Ureter (tissue), 1 donor: ENCODE measurements around the gene STXBP1. TPM values are rescaled to one million over a fixed set of nuclear protein-coding genes. Genes with fewer than 3 reads are reported as not detected.

ENCODE experiments used
- DNase-seq: peaks from one replicate; pipeline ENCODE4 v3.0.0-alpha.2; 2020; ENCODE audit warnings: low spot score
- total RNA-seq: library from RNA; stranded (reverse); gene quantifications from one replicate; pipeline ENCODE4 v1.2.4, GENCODE V29; 2023
- donor health status: DM: yes; HTN: yes; CAD: no.

The STXBP1 gene
- total RNA-seq, 1 donor from 2014 or later: 29.8 TPM

DNA sequence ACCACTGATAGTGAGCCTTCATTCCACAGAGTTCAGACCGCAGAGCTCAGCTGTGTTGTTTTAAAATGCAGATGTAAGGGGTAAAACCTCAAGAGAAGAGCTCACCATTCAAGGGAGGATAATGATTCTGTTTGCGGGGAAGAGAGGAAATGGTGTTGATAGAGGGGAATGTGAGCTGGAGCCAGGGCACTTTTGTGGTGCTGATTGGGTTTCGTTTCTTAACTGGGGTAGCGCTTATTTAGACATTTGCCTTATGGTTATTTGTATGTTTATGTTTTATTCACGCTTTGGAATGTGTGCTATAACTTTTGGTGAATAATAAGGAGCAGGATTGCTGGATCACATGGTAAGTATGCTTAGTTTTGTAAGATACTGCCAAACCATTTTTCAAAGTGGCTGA, 42.5 kb downstream of the STXBP1 start:
- DNase-seq: no peak

DNA sequence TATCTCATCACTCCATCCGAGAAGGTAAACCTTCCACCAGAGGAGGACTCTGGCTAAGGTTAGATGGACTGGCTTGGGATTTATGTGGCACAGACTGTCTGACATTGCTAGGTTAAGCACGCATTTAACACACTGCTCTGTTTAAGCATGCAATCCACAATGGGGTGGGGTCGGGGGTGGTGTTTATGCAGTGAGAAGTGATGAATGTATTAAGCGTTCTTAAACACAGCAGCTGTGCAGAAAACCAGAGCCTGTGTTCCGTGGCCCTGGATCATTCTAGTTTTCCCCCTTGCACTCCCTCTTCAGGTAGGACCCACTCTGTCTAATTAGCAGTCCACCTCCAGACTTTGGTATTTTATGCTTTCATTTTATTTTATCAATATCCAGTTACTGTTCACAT, 46.4 kb downstream of the STXBP1 start:
- no peak for DNase-seq

DNA sequence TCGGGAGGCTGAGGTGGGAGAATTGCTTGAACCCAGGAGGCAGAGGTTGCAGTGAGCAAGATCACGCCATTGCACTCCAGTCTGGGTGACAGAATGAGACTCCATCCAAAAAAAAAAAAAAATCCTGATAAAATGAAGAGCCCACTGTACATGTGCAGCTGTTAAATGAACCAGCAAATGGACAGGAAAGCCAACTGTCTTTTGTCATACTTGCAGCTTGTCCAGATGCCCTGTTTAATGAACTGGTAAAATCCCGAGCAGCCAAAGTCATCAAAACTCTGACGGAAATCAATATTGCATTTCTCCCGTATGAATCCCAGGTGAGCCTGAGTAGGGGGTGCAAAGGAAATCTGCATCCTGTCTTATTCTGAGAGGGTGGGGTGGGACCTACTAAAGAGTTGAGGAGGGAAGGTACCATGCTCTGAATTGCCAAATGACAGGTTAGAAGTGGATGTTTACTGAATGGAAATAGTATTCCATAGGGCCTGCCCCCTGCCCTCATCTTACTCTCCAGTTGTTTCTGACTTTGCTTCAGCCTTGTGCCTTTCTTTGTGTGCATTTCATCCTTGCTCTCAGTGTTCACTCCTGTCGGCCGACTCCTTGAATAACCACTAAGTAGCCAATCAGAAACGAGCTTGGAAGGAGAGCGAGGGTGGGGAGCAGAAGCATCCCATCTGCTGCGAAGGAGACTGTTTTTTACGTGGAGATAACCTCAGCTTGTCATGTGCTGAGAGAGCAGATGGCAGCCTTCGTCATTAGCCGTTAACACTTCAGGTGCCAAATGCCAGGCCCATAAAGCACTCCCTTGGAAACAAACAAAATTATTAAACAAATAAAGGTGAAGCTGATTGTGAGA, 49.0 kb downstream of the STXBP1 start:
- DNase-seq: no peak

GRCh38 chr9:127662617-127663016, 50.5 kb downstream of the STXBP1 start:
- no peak for DNase-seq

DNA sequence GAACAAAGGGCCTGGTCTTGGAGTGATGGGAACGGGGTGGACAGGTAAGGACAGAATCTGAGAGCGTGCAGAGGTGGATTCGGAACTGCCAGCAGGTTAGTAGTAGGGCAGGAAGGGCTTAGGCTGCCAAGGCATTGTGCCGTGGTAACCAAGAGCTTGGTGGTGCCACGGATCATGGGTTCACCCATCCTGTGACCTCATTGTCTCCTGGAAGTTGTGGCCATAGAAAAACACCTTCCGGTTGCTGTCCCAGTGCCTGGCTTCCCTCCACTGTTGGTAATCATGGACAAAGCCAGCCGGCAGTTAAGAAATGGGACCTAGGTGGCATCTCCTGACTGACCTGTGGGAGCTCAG, 52.2 kb downstream of the STXBP1 start:
- DNase-seq: no peak

DNA sequence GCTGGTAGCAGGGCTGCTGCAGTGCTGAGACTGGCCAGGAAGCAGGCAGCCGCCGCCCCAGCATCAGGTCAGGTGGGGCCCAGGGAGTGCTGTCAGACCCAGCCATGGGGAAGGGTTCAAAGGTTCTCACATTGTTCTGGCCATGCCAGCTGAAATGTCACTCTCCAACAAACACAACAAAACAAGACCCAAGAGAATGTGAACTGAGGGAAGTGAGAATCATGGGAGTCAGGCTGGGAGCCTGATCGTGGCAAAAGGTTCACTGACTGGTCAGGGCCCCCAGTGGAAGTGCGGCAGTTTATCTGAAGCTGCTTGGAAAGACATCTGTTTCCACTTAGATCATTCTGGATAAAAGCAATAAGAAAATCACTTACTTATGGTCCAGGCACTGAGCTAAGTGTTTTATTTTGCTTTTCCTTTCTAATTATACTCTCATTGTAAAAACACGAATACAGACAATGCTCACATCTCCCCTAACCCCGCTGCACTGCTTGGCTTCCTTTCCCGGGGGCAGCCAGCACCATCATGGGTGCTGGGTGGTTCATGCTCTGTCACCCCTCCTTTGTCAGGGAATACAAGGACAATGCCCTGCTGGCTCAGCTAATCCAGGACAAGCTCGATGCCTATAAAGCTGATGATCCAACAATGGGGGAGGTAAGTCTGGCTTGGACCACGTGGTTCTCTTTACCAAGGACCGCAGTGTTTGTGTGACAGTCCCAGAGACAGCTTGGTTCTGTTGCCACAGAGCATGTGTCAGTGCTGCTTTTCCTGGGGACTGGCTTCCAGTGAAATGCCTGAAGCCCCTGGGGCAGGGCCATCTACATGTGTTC, 52.8 kb downstream of the STXBP1 start:
- DNase-seq: no peak

GRCh38 chr9:127667127-127667844, 55.2 kb downstream of the STXBP1 start:
- DNase-seq: no peak

- no peak for DNase-seq
Observed at GRCh38 chr9:127667906-127668305, 55.8 kb downstream of the STXBP1 start.

GRCh38 chr9:127673234-127673633, 61.2 kb downstream of the STXBP1 start:
- DNase-seq: no peak

GRCh38 chr9:127676638-127677037, 64.6 kb downstream of the STXBP1 start:
- DNase-seq: no peak

DNA sequence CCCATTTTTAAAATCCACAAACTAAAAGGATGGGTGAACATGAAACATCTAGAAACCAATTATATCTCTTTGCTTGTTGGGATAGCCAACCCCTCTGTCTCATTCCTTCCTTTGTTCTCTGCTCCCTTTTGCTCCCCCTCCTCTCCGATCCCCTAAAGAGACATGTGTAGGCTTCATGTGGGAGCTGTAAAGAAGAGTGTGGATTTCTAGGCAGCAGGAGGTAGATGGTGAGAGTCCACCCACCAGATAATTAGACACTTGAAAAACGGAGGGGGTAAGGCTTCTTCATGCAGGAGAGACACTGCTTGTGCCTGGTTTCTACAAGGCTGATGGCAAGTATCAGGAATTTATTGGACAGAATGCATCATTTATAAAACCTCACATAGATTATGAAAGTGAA, 67.4 kb downstream of the STXBP1 start:
- no peak for DNase-seq

DNA sequence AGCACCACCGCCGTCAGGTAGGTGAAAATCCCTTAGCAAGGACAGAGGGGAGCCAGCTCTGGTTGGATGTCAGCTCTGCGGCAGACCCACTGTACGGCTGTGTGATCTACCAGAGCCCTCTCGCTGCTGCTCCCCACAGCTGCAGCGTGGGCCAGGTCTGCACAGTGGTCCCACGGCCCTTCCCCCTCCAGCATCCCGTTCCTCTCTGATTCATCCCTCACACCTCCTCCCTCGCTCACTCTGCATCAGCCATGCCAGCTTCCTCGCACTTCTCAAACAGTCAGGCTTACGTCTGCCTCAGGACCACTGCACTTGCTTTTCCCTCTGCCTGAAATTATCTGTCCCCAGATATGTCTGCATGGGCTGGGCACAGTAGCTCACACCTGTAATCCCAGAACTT, 68.1 kb downstream of the STXBP1 start:
- no peak for DNase-seq

GRCh38 chr9:127680846-127681245, 68.8 kb downstream of the STXBP1 start:
- no peak for DNase-seq

- no peak for DNase-seq
Observed at GRCh38 chr9:127682351-127683136, 70.5 kb downstream of the STXBP1 start.

- DNase-seq: no peak
Observed at GRCh38 chr9:127683723-127684122, 71.6 kb downstream of the STXBP1 start.

GRCh38 chr9:127684576-127684975, 72.5 kb downstream of the STXBP1 start:
- no peak for DNase-seq

- no peak for DNase-seq
Observed at GRCh38 chr9:127686461-127687393, 74.7 kb downstream of the STXBP1 start.

GRCh38 chr9:127689329-127690000, 77.4 kb downstream of the STXBP1 start:
- no peak for DNase-seq

GRCh38 chr9:127690735-127691134, 78.7 kb downstream of the STXBP1 start:
- no peak for DNase-seq

DNA sequence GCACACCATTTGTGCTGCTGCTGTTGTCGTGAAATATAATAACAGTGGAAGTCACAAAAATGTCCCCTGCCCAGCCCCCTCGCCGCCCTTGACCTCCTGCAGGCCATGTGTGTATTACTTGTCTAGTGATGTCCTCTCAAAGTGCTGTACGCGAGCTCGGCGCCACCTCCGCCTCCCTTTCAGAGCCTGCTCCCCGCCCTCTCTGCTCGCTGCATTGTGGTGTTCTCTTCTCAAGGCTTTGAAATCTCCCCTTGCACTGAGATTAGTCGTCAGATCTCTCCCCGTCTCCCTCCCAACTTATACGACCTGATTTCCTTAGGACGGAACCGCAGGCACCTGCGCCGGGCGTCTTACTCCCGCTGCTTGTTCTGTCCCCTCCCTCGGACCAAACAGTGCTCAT, 80.0 kb downstream of the STXBP1 start:
- no peak for DNase-seq
